Type B pancreatic cell (in vitro differentiated cells): Measurements from ENCODE around the gene PCYT1A. TPM values are rescaled to one million over a fixed set of nuclear protein-coding genes. Genes with fewer than 3 reads are reported as not detected.

Source experiments
- DNase-seq: peaks from one replicate; pipeline ENCODE4 v3.0.0; 2021; ENCODE audit warnings: mixed read lengths; ENCODE audit not compliant: unreplicated experiment; ENCODE audit errors: extremely low spot score
- H3K27ac Mint-ChIP-seq: 2 replicates; pipeline ENCODE4 v1.8.0; 2021; ENCODE audit warnings: mild to moderate bottlenecking, mixed read lengths
- H3K27me3 Mint-ChIP-seq: 2 replicates; pipeline ENCODE4 v1.8.0; 2021; ENCODE audit warnings: mixed read lengths
- H3K36me3 Mint-ChIP-seq: 2 replicates; pipeline ENCODE4 v1.8.0; 2021; ENCODE audit warnings: mixed read lengths
- H3K4me1 Mint-ChIP-seq: one replicate; pipeline ENCODE4 v1.8.0; 2021; ENCODE audit warnings: mixed read lengths; ENCODE audit not compliant: unreplicated experiment
- H3K4me3 Mint-ChIP-seq: 2 replicates; pipeline ENCODE4 v1.8.0; 2021; ENCODE audit warnings: mild to moderate bottlenecking, mixed read lengths
- H3K9me3 Mint-ChIP-seq: 2 replicates; pipeline ENCODE4 v1.8.0; 2021; ENCODE audit warnings: mixed read lengths
- CTCF ChIP-seq: fragments of 200-600 bp; sonication (generic); conservative IDR thresholded peaks from 2 replicates; pipeline ENCODE4 v1.5.0; 2021; ENCODE audit warnings: antibody characterized with exemption, mild to moderate bottlenecking
- total RNA-seq: library from RNA; stranded (reverse); gene quantifications from 2 replicates; pipeline ENCODE4 v1.2.1, GENCODE V29; 2021; ENCODE audit warnings: low replicate concordance

The PCYT1A gene
- total RNA-seq, 1 donor from 2014 or later = 39.0 TPM

- no peak for DNase-seq
- Mint-ChIP-seq H3K27me3 (no peaks in the 10 kb centered on the region), H3K4me1 (peaks cover 5% of the 10 kb centered on the region), H3K36me3 (peaks cover 5% of the 10 kb centered on the region), H3K9me3 (no peaks in the 10 kb centered on the region), H3K27ac (no peak overlapping the region), H3K4me3 (no peak overlapping the region)
- TF ChIP-seq CTCF = no peak
These were observed 11.0 kb upstream of the PCYT1A start for GRCh38 chr3:196298521-196298920.

GRCh38 chr3:196292286-196292923, 4.9 kb upstream of the PCYT1A start:
- H3K36me3 Mint-ChIP-seq = peaks cover 7% of the 10 kb centered on the region
- TF ChIP-seq CTCF = no peak
- H3K4me1 Mint-ChIP-seq = peaks cover 9% of the 10 kb centered on the region
- no peaks in the 10 kb centered on the region for H3K27me3 Mint-ChIP-seq
- no peak for DNase-seq
- peak overlapping the region; percentile 21 for H3K27ac Mint-ChIP-seq
- H3K9me3 Mint-ChIP-seq = no peaks in the 10 kb centered on the region
- no peak overlapping the region for H3K4me3 Mint-ChIP-seq

GRCh38 chr3:196288141-196288460, 575 bp upstream of the PCYT1A start:
- peak overlapping the region; percentile 100 for H3K4me3 Mint-ChIP-seq
- TF ChIP-seq CTCF = no peak
- no peaks in the 10 kb centered on the region for H3K27me3 Mint-ChIP-seq
- DNase-seq = no peak
- H3K27ac Mint-ChIP-seq = peak overlapping the region; percentile 99
- peaks cover 36% of the 10 kb centered on the region for H3K4me1 Mint-ChIP-seq
- peaks cover 11% of the 10 kb centered on the region for H3K36me3 Mint-ChIP-seq
- H3K9me3 Mint-ChIP-seq = no peaks in the 10 kb centered on the region

GRCh38 chr3:196287090-196287439, 461 bp downstream of the PCYT1A start:
- no peak for DNase-seq
- no peaks in the 10 kb centered on the region for H3K27me3 Mint-ChIP-seq
- TF ChIP-seq CTCF = no peak
- peaks cover 11% of the 10 kb centered on the region for H3K36me3 Mint-ChIP-seq
- no peaks in the 10 kb centered on the region for H3K9me3 Mint-ChIP-seq
- H3K27ac Mint-ChIP-seq = peak overlapping the region; percentile 99
- H3K4me1 Mint-ChIP-seq = peaks cover 36% of the 10 kb centered on the region
- peak overlapping the region; percentile 100 for H3K4me3 Mint-ChIP-seq

DNA sequence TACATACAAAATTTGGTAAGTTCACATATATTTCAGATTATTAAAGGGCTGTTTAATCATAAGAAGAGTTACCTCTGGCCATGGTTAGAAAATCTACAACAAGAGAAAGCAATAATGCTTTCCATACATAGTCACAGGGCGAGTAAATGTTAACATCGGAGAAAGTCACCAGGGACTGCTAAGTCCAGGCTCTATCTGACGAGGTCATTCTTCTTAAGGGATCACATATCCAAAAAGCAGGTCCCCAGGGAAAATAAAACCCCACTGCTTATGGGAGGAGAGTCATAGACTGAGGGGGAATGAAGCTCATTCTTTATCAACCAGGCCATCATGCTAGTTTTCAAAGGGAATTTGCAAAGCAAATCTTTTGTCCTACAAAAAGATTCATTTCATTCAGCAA, 3.1 kb downstream of the PCYT1A start:
- Mint-ChIP-seq H3K27me3 (no peaks in the 10 kb centered on the region), H3K27ac (no peak overlapping the region), H3K36me3 (peaks cover 11% of the 10 kb centered on the region), H3K4me3 (peak overlapping the region; percentile 20), H3K4me1 (peaks cover 38% of the 10 kb centered on the region), H3K9me3 (no peaks in the 10 kb centered on the region)
- DNase-seq = no peak
- no peak for TF ChIP-seq CTCF

DNA sequence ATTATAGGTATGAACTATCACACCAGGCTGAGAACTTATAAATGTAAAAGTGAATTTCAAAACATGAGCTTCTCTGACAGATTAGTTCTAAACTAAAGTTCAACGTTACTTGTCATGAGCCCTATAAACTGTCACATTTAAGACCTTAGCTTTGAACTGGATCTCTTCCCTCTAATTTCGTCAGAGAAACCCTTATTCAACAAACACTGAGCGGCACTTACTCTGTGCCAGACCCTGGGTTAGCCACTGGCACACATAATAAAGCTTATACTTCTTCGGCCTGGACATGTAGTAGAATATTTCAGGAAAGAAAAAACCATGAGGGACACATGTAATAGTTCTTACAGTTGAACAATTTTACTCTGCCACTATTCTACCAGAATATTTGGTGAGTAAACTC, 5.6 kb downstream of the PCYT1A start:
- Mint-ChIP-seq H3K36me3 (no peaks in the 10 kb centered on the region), H3K4me3 (no peak overlapping the region), H3K9me3 (no peaks in the 10 kb centered on the region), H3K27ac (no peak overlapping the region), H3K27me3 (no peaks in the 10 kb centered on the region), H3K4me1 (peaks cover 32% of the 10 kb centered on the region)
- no peak for DNase-seq
- no peak for TF ChIP-seq CTCF
